ENCODE measurements around the gene ERBB4. TPM values are rescaled to one million over a fixed set of nuclear protein-coding genes. Genes with fewer than 3 reads are reported as not detected.

Gene ERBB4
- total and polyA plus RNA-seq, 7 donors: under 0.01 to 0.33 (median 0.08) TPM; not detected in 1

DNA sequence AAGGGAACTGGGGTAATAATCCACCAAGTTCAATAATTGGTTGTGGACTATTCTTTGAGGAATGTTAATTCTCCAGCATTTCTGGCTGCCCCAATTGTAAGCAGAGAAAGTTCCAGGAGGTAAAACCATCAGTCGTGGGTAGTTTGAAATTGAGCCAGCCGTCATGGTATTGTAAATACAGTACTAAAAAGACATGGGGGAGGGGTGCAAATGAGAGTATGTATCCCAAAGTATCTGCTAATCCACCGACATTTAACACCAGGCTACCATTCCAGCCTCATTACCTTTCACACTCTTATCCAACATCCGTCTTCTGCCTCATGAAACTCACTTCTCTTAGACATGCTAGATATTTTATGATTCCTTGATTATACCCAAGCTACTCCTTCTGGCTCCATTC is 507.9 kb downstream of the ERBB4 start:
- WGBS, 2 donors: 46 to 52% methylated on average over 4 of the region's 4 CpGs
- no peak for DNase-seq
- H3K9me3 ChIP-seq: no peaks in the 10 kb centered on the region
- intact Hi-C loops (cut with DNase I): no loop called here
- H3K4me3 ChIP-seq: no peak overlapping the region
- H3K4me1 ChIP-seq: peaks cover 0 to 2% (median 0%) of the 10 kb centered on the region in 4 donors
- H3K27me3 ChIP-seq: no peaks in the 10 kb centered on the region
- no peak overlapping the region for H3K27ac ChIP-seq
- TF ChIP-seq, protein P1, sequence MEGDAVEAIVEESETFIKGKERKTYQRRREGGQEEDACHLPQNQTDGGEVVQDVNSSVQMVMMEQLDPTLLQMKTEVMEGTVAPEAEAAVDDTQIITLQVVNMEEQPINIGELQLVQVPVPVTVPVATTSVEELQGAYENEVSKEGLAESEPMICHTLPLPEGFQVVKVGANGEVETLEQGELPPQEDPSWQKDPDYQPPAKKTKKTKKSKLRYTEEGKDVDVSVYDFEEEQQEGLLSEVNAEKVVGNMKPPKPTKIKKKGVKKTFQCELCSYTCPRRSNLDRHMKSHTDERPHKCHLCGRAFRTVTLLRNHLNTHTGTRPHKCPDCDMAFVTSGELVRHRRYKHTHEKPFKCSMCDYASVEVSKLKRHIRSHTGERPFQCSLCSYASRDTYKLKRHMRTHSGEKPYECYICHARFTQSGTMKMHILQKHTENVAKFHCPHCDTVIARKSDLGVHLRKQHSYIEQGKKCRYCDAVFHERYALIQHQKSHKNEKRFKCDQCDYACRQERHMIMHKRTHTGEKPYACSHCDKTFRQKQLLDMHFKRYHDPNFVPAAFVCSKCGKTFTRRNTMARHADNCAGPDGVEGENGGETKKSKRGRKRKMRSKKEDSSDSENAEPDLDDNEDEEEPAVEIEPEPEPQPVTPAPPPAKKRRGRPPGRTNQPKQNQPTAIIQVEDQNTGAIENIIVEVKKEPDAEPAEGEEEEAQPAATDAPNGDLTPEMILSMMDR (IDR thresholded peaks at IDR 0.05): no peak
- TF ChIP-seq POLR2AphosphoS5 (IDR thresholded peaks at IDR 0.05) (no peak), POLR2A (IDR thresholded peaks at IDR 0.05) (no peak), EP300 (IDR thresholded peaks at IDR 0.05) (no peak)
- H3K36me3 ChIP-seq: no peaks in the 10 kb centered on the region

DNA sequence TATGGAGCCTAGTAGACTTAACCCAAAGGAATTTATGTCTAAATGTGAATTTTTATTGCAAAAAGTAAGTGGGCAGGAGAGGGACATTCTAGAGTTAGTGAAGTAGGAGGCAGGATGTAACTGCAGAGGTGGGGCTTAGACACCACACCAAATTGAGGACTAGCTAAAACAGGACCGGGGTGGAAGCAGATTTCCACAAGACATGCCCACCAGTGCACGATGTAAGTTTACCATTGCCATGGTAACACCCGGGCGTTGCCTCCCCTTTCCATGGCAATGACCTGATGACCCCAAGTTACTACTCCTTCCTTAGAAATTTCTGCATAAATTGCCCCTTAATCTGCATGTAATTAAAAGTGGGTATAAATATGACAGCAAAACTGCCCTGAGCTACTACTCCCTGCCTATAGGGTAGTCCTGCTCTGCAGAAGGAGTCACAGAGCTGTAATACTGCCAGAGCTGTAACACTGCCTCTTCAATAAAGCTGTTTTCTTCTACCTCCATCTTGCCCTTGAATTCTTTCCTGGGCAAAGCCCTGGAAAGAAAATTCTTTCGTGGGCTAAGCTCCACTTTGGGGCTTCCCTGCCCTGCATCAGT is 509.7 kb downstream of the ERBB4 start:
- Histone ChIP-seq H3K27me3 (no peaks in the 10 kb centered on the region), H3K36me3 (no peaks in the 10 kb centered on the region), H3K27ac (no peak overlapping the region), H3K4me3 (no peak overlapping the region), H3K4me1 (peaks cover 0 to 2% (median 0%) of the 10 kb centered on the region in 4 donors), H3K9me3 (no peaks in the 10 kb centered on the region)
- 34 to 46% methylated on average over 5 of the region's 5 CpGs for WGBS, 2 donors
- intact Hi-C loops (cut with DNase I): no loop called here
- no peak for TF ChIP-seq EP300 (IDR thresholded peaks at IDR 0.05)
- no peak for TF ChIP-seq POLR2AphosphoS5 (IDR thresholded peaks at IDR 0.05)
- no peak for TF ChIP-seq POLR2A (IDR thresholded peaks at IDR 0.05)
- TF ChIP-seq, protein P1 (IDR thresholded peaks at IDR 0.05): no peak
- no peak for DNase-seq

DNA sequence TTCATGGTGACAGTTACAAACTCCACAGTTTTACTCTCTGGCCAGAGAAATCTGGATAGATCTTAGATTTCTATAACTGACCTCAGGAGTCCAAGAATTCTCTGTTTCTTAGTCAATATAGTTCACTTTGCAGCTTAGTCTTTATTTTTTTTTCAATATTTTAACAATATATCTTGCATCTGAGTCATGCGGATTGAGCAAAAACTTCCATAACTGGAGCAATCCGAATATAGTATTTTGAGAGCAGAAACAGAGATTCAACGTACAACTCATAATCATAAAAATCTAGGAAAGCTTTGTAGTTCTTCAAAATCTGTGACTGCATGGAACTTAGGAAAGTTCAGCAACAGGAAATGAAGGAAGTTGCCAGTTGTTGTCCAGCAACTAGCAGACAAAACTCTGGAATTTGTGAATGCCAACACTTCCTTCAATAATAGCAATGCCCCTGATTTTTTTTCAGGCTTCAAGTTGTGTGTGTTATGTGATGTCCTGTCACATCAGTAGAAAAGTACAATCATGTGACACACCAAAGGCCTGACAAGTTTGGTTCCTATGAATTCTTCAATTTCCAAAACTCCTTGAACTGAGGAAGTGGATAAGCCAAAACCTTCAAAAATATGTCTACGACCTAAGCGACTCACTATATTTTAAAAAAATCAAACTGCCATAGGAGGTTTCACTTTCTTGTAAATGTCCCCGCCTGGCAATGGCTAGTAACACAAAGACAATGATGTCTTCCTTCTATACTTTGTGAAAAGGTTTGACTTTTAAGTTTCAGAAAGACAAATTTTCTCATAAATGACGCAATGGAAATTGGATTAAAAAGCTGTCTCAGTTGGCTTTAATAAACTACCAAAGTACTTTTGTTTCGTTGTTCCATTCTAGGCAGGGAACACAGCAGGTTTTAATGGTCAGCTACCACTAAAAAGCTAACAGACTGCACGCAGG is 510.6 kb downstream of the ERBB4 start:
- DNase-seq: no peak
- H3K4me1 ChIP-seq: peaks cover 0 to 2% (median 0%) of the 10 kb centered on the region in 4 donors
- 71 to 76% methylated on average over 9 of the region's 9 CpGs for WGBS, 2 donors
- no peak for TF ChIP-seq POLR2AphosphoS5 (IDR thresholded peaks at IDR 0.05)
- no peak for TF ChIP-seq POLR2A (IDR thresholded peaks at IDR 0.05)
- H3K36me3 ChIP-seq: no peaks in the 10 kb centered on the region
- H3K27me3 ChIP-seq: no peaks in the 10 kb centered on the region
- no peak overlapping the region for H3K27ac ChIP-seq
- no peaks in the 10 kb centered on the region for H3K9me3 ChIP-seq
- intact Hi-C loops (cut with DNase I): no loop called here
- no peak overlapping the region for H3K4me3 ChIP-seq

DNA sequence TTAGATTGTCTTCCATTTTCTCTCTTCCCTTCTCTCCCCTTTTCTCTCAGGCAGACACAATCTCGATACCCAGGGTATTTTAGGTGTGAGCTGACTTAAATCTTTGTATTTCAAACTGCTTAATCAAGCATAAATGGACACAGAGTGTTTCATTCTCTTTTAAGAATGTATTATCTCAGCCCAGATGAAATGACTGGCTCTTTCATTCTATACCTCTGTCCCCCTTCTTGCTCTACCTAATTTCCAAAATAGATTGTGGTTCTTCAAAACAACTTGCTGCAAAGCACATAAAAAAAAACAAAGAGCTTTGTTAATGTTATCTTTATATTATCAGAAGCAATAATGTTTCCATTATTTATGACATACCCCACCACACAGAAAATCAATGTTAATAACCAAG is 514.6 kb downstream of the ERBB4 start:
- Histone ChIP-seq H3K9me3 (no peaks in the 10 kb centered on the region), H3K4me3 (no peak overlapping the region), H3K27ac (no peak overlapping the region), H3K27me3 (no peaks in the 10 kb centered on the region), H3K4me1 (no peaks in the 10 kb centered on the region), H3K36me3 (no peaks in the 10 kb centered on the region)
- TF ChIP-seq, protein P1 (IDR thresholded peaks at IDR 0.05): no peak
- no peak for TF ChIP-seq EP300 (IDR thresholded peaks at IDR 0.05)
- no peak for TF ChIP-seq POLR2A (IDR thresholded peaks at IDR 0.05)
- TF ChIP-seq POLR2AphosphoS5 (IDR thresholded peaks at IDR 0.05): no peak
- 34 to 71% methylated on average over 1 of the region's 1 CpG for WGBS, 2 donors
- DNase-seq: no peak
- intact Hi-C loops (cut with DNase I): no loop called here

DNA sequence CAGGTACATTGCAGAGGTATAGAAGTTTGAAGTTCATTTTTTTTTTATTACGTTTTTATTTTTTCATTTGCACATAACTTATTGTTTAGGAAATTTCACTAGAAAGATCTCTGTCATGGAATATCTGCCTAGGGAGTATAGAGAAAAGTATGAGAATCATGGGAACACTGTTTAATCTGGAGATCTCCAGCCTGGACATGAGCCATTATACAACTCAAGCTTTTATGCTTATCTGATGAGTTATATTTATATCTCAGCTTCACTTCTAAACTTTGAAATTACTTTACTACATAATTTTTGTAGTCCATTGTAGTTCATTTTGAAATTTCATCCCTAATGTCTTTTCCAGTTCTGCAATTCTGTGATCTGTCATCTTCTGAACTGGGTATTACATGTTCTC is 515.6 kb downstream of the ERBB4 start:
- Histone ChIP-seq H3K36me3 (no peaks in the 10 kb centered on the region), H3K4me3 (no peak overlapping the region), H3K27me3 (no peaks in the 10 kb centered on the region), H3K4me1 (no peaks in the 10 kb centered on the region), H3K27ac (no peak overlapping the region), H3K9me3 (no peaks in the 10 kb centered on the region)
- TF ChIP-seq, protein P1 (IDR thresholded peaks at IDR 0.05): no peak
- TF ChIP-seq EP300 (IDR thresholded peaks at IDR 0.05) (no peak), POLR2AphosphoS5 (IDR thresholded peaks at IDR 0.05) (no peak), POLR2A (IDR thresholded peaks at IDR 0.05) (no peak)
- intact Hi-C loops (cut with DNase I): no loop called here
- 46 to 77% methylated on average over 1 of the region's 1 CpG for WGBS, 2 donors
- DNase-seq: no peak
